Upper lobe of left lung (tissue), 6 donors: ENCODE results near the gene C15orf61. TPM values are rescaled to one million over a fixed set of nuclear protein-coding genes. Genes with fewer than 3 reads are reported as not detected.

Experiments
- ATAC-seq, 2 donors: fragments of 200-7000 bp; cut with Tn5 transposase; one replicate each; pipeline ENCODE4 v1.9.1; 2022; ENCODE audit warnings: mild to moderate bottlenecking in 2 of 2, moderate library complexity in 2 of 2; ENCODE audit not compliant: low FRiP score in 2 of 2
- DNase-seq, 2 donors: peaks; one replicate each; pipeline ENCODE4 v3.0.0-alpha.2; 2019 to 2020
- H3K27ac ChIP-seq, 4 donors: fragments of 200-600 bp; sonication (generic); one replicate each; pipeline ENCODE4 v1.5.1; 2016 to 2019
- H3K27me3 ChIP-seq, 4 donors: fragments of 200-600 bp; sonication (generic); one replicate each; pipeline ENCODE4 v1.5.1; 2017 to 2019
- H3K36me3 ChIP-seq, 4 donors: fragments of 200-600 bp; sonication (generic); one replicate each; pipeline ENCODE4 v1.5.1; 2016 to 2019
- H3K4me1 ChIP-seq, 4 donors: fragments of 200-600 bp; sonication (generic); one replicate each; pipeline ENCODE4 v1.5.1; 2018 to 2019
- H3K4me3 ChIP-seq, 4 donors: fragments of 200-600 bp; sonication (generic); one replicate each; pipeline ENCODE4 v1.5.1; 2017 to 2019; ENCODE audit warnings: mild to moderate bottlenecking in 2 of 4, moderate library complexity in 1 of 4
- H3K9me3 ChIP-seq, 4 donors: fragments of 200-600 bp; sonication (generic); one replicate each; pipeline ENCODE4 v1.5.1; 2018 to 2019
- CTCF ChIP-seq, 6 experiments: fragments of 450-650 bp in 4 of 6; fragments of 200-600 bp in 2 of 6; sonication (generic) in 2 of 6; IDR thresholded peaks; one replicate each; pipeline ENCODE4 v1.5.1; 2016 to 2019; ENCODE audit warnings: antibody characterized with exemption in 6 of 6
- EP300 ChIP-seq, 4 donors: sonication (generic); formaldehyde crosslinking; IDR thresholded peaks; one replicate each; pipeline ENCODE4 v1.5.1; 2017; ENCODE audit warnings: antibody characterized with exemption in 4 of 4, control low read depth in 2 of 4
- POLR2A ChIP-seq, 4 donors: fragments of 450-650 bp; IDR thresholded peaks; one replicate each; pipeline ENCODE4 v1.5.1; 2016 to 2017; ENCODE audit warnings: antibody characterized with exemption in 4 of 4, mild to moderate bottlenecking in 2 of 4
- POLR2AphosphoS5 ChIP-seq, 2 donors: sonication (generic); formaldehyde crosslinking; IDR thresholded peaks; one replicate each; pipeline ENCODE4 v1.5.1; 2017; ENCODE audit warnings: antibody characterized with exemption in 2 of 2
- WGBS, 2 donors: methylation state at CpG; one replicate each; pipeline ENCODE4 v1.1.5; 2017 to 2018; 5-methylcytosine and 5-hydroxymethylcytosine counted together
- total RNA-seq, 6 donors: library from RNA; depleted of rRNA in 4 of 6; stranded (reverse); fragments of >200 nt in 4 of 6; gene quantifications; one replicate each; pipeline versions ENCODE4 v1.1.0 to v1.2.1, GENCODE V29; 2016 to 2021
- donor health status: DM: no; HTN: no; CAD: no; lungs with moderate emphysema.
- donor health status: DM: no; HTN: yes; CAD: no; lungs with severe emphysema.

Gene C15orf61
- total RNA-seq, 6 donors from 2014 or later = 2.7 to 10.8 (median 6.7) TPM

GRCh38 chr15:67559576-67559975 is 38.6 kb downstream of the C15orf61 start:
- WGBS, 2 donors = 95 to 96% methylated on average over 2 of the region's 2 CpGs
- Histone ChIP-seq H3K9me3 (no peaks in the 10 kb centered on the region), H3K4me3 (no peak overlapping the region), H3K4me1 (peaks cover 0 to 2% (median 0%) of the 10 kb centered on the region in 4 donors), H3K27ac (no peak overlapping the region), H3K27me3 (no peaks in the 10 kb centered on the region), H3K36me3 (peaks cover 0 to 12% (median 3%) of the 10 kb centered on the region in 4 donors)
- ATAC-seq (no peak), DNase-seq (no peak)
- no peak for TF ChIP-seq POLR2A (IDR thresholded peaks at IDR 0.05)
- TF ChIP-seq POLR2AphosphoS5 (IDR thresholded peaks at IDR 0.05) = no peak
- no peak for TF ChIP-seq EP300 (IDR thresholded peaks at IDR 0.05)
- TF ChIP-seq CTCF (IDR thresholded peaks at IDR 0.05) = no peak

- no peak overlapping the region for H3K4me3 ChIP-seq
- TF ChIP-seq POLR2AphosphoS5 (IDR thresholded peaks at IDR 0.05) (no peak), CTCF (IDR thresholded peaks at IDR 0.05) (no peak), EP300 (IDR thresholded peaks at IDR 0.05) (no peak), POLR2A (IDR thresholded peaks at IDR 0.05) (no peak)
- DNase-seq = no peak
- peaks cover 0 to 12% (median 3%) of the 10 kb centered on the region in 4 donors for H3K36me3 ChIP-seq
- H3K4me1 ChIP-seq = peaks cover 0 to 3% (median 0%) of the 10 kb centered on the region in 4 donors
- no peaks in the 10 kb centered on the region for H3K9me3 ChIP-seq
- no peak overlapping the region for H3K27ac ChIP-seq
- no peaks in the 10 kb centered on the region for H3K27me3 ChIP-seq
- 84 to 100% methylated on average over 1 of the region's 1 CpG for WGBS, 2 donors
- ATAC-seq = no peak
Measured at GRCh38 chr15:67560320-67560719, 39.4 kb downstream of the C15orf61 start.

- DNase-seq = no peak
- Histone ChIP-seq H3K27me3 (no peaks in the 10 kb centered on the region), H3K4me3 (no peak overlapping the region), H3K4me1 (peaks cover 0 to 3% (median 0%) of the 10 kb centered on the region in 4 donors), H3K36me3 (peaks cover 0 to 6% (median 0%) of the 10 kb centered on the region in 4 donors), H3K9me3 (no peaks in the 10 kb centered on the region), H3K27ac (no peak overlapping the region)
- WGBS, 2 donors = 88 to 89% methylated on average over 5 of the region's 5 CpGs
- ATAC-seq = no peak
- no peak for TF ChIP-seq EP300 (IDR thresholded peaks at IDR 0.05)
Measured at GRCh38 chr15:67563092-67563491, 42.2 kb downstream of the C15orf61 start.

GRCh38 chr15:67564021-67564967 is 43.4 kb downstream of the C15orf61 start:
- no peak overlapping the region for H3K27ac ChIP-seq
- WGBS, 2 donors = 67 to 75% methylated on average over 2 of the region's 2 CpGs
- no peak overlapping the region for H3K4me3 ChIP-seq
- no peaks in the 10 kb centered on the region for H3K36me3 ChIP-seq
- DNase-seq (no peak), ATAC-seq (no peak)
- no peaks in the 10 kb centered on the region for H3K27me3 ChIP-seq
- H3K9me3 ChIP-seq = no peaks in the 10 kb centered on the region
- peaks cover 0 to 3% (median 0%) of the 10 kb centered on the region in 4 donors for H3K4me1 ChIP-seq
- TF ChIP-seq POLR2AphosphoS5 (IDR thresholded peaks at IDR 0.05) = no peak
- TF ChIP-seq EP300 (IDR thresholded peaks at IDR 0.05) = no peak
- TF ChIP-seq POLR2A (IDR thresholded peaks at IDR 0.05) = no peak
- no peak for TF ChIP-seq CTCF (IDR thresholded peaks at IDR 0.05)

GRCh38 chr15:67564968-67565345 is 44.0 kb downstream of the C15orf61 start:
- no peak for TF ChIP-seq EP300 (IDR thresholded peaks at IDR 0.05)
- TF ChIP-seq POLR2A (IDR thresholded peaks at IDR 0.05) = no peak
- no peak for TF ChIP-seq CTCF (IDR thresholded peaks at IDR 0.05)
- TF ChIP-seq POLR2AphosphoS5 (IDR thresholded peaks at IDR 0.05) = no peak

More at GRCh38 chr15:67564968-67565345, 44.0 kb downstream of the C15orf61 start:
- Histone ChIP-seq H3K4me3 (no peak overlapping the region), H3K4me1 (peaks cover 0 to 3% (median 0%) of the 10 kb centered on the region in 4 donors), H3K36me3 (no peaks in the 10 kb centered on the region), H3K27me3 (no peaks in the 10 kb centered on the region), H3K27ac (no peak overlapping the region), H3K9me3 (no peaks in the 10 kb centered on the region)
- 62 to 71% methylated on average over 3 of the region's 3 CpGs for whole genome bisulfite sequencing, 2 donors
- no peak for ATAC-seq
- no peak for DNase-seq
